HUES6 (cell line): ENCODE results near the gene SLC25A33.

Source experiments
- H3K27ac ChIP-seq: 2 replicates; pipeline ENCODE4 v1.7.0; 2013; ENCODE audit warnings: low read depth, mild to moderate bottlenecking, low read length, inconsistent platforms
- H3K27me3 ChIP-seq: 2 replicates; pipeline ENCODE4 v1.6.1; 2013; ENCODE audit warnings: low read length; ENCODE audit not compliant: control insufficient read depth, insufficient read depth
- H3K36me3 ChIP-seq: 2 replicates; pipeline ENCODE4 v1.6.1; 2013; ENCODE audit warnings: low read length; ENCODE audit not compliant: control insufficient read depth, insufficient read depth
- H3K4me1 ChIP-seq: 2 replicates; pipeline ENCODE4 v1.6.1; 2013; ENCODE audit warnings: low read length; ENCODE audit not compliant: control insufficient read depth, insufficient read depth
- H3K4me3 ChIP-seq: 2 replicates; pipeline ENCODE4 v1.5.1; 2013; ENCODE audit warnings: low read depth, low read length
- H3K9ac ChIP-seq: one replicate; pipeline ENCODE4 v1.6.1; 2013; ENCODE audit warnings: mild to moderate bottlenecking, low read length
- H3K9me3 ChIP-seq: 2 replicates; pipeline ENCODE4 v1.6.1; 2013; ENCODE audit warnings: low read depth, low read length; ENCODE audit not compliant: control insufficient read depth, insufficient read depth

SLC25A33 gene

DNA sequence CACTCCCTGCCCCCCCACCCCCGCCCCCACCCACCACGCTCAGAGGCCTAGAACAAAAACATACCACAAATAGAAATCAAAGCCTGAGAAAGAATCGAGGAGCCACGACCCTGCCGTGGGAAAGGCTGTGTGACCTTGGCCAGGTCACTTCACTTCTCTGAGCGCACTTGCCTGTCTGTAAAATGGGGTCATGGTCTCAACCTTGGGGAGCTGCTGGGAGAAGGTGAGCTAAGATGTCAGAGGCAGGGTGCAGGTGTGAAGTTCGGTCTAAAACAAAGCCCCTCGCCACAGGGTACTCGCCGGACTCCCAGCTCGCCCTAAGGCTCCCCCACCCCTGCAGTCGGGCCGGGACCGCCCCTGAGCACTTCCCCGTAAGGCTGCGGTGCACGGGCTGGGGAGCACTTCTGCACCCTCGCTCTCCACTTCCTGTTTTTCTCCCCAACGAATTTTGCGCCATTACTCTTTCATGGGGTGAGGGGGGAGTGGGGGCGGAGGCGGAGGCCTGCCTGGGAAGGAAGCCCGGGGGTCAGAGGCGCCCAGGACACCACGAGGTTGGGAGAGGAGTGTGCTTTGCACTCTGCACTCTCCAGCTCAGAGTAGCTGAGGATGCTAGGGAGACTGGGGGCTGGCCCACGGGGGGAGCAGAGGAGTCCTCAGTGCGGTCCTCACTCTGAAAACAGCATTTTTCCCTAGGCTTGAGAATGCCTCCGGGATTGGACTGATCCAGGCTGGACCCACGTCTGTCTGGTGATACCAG is 90.4 kb downstream of the SLC25A33 start:
- peaks cover 7% of the 10 kb centered on the region for H3K4me1 ChIP-seq

DNA sequence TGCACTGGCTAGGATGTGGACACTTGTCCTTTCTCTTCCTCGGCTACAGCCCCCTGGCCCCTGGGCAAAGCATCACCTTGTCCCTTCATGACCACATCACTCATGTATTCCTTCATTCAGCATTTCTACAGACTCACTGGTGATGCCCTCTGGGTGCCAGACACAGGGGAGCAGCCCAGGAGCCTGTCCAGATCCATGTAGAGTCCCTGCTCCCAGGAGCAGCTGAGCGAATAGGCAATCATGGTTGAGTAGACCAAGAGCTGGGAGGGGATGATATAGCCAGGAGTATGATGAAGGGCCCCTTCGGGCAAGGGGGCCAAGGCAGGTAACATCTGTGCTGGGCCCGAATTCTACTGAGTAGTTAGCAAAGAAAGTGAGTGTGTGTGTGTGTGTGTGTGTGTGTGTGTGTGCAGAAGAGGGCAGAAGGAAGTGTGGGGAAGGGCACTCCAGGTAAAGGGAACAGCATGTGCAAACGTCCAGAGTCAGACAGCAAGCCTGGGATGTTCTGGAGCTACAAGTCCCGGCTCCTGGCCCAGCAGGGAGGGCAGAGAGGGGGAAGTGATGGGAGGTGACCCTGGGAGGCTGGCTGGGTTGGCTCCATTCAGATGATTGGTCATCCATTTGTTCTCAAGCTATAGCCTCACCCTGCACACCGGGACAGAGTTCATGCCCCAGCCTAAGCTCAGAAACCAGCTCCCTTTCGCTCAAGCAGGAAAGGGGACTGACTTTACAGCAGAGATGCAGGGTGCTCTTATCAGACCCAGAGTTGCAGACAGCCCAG is 91.3 kb downstream of the SLC25A33 start:
- H3K36me3 ChIP-seq: no peaks in the 10 kb centered on the region
- H3K27me3 ChIP-seq: peaks cover 14% of the 10 kb centered on the region
- H3K27ac ChIP-seq: no peak overlapping the region
- no peak overlapping the region for H3K9ac ChIP-seq
- H3K4me1 ChIP-seq: peaks cover 7% of the 10 kb centered on the region
- peaks cover 3% of the 10 kb centered on the region; the same call in 1 of the 2 replicates for H3K9me3 ChIP-seq
- no peak overlapping the region for H3K4me3 ChIP-seq

More for the DNA sequence above, 90.4 kb downstream of the SLC25A33 start:
- Histone ChIP-seq H3K9me3 (no peaks in the 10 kb centered on the region), H3K9ac (no peak overlapping the region), H3K27ac (no peak overlapping the region), H3K4me3 (no peak overlapping the region), H3K27me3 (peaks cover 14% of the 10 kb centered on the region), H3K36me3 (no peaks in the 10 kb centered on the region)

DNA sequence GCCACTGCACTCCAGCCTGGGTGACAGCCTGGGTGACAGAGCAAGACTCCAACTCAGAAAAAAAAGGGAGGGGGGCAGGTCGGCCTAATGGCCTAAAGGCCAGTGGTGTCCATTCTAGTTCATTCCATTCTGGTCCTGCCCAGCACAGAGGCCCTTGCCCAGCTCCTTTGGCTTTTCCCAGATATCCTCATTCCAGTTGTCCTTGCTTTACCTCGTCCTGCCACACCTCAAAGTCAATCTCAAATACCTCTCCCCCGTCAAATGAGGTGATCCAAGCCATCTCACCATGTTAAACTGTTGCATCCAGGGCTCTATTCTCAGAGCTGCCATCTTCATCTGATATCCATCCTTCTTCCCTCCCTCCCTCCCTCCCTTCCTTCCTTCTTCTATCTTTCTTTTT is 92.3 kb downstream of the SLC25A33 start:
- Histone ChIP-seq H3K9me3 (peaks cover 3% of the 10 kb centered on the region; the same call in 1 of the 2 replicates), H3K4me3 (no peak overlapping the region), H3K27me3 (peaks cover 7% of the 10 kb centered on the region), H3K4me1 (peaks cover 7% of the 10 kb centered on the region), H3K36me3 (no peaks in the 10 kb centered on the region), H3K27ac (no peak overlapping the region), H3K9ac (no peak overlapping the region)

DNA sequence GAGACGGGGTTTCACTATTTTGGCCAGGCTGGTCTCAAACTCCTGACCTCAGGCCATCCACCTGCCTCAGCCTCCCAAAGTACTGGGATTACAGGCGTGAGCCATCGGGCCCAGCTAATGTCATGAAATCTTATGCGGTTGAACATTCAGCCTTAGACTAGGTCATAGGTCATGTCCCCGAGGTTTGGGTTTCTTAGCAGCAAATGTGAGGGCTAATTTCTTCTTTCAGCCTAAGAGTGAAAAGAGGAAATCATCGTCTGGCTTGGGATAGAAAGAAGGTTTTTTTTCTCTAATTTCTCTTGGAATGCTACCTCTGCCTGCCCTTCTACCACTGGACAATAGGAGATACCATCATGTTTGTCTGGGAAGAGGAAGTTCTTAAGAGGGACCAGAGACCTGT is 94.2 kb downstream of the SLC25A33 start:
- Histone ChIP-seq H3K9ac (no peak overlapping the region), H3K27me3 (no peaks in the 10 kb centered on the region), H3K4me1 (no peaks in the 10 kb centered on the region; the same call in 1 of the 2 replicates), H3K9me3 (peaks cover 8% of the 10 kb centered on the region; the same call in 1 of the 2 replicates), H3K36me3 (no peaks in the 10 kb centered on the region), H3K27ac (no peak overlapping the region), H3K4me3 (no peak overlapping the region)

DNA sequence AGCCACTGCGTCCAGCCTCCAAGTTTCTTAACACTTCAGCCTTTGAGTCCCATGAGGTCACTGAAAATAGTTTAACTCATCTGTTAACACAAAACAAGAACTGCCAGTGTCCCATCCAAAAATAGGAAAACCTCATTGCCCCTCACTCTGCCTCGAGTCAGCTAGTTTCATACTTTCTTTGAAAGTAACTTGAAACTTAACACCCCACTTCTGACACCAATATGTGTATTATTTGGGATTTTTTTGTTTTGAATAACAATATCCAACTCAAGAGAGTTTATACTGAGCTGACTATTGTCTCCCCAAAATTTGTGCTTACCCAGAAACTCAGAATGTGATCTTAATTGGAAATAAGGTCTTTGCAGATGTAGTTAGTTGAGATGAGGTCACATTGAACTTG is 95.3 kb downstream of the SLC25A33 start:
- Histone ChIP-seq H3K9ac (no peak overlapping the region), H3K27me3 (no peaks in the 10 kb centered on the region), H3K36me3 (no peaks in the 10 kb centered on the region), H3K9me3 (peaks cover 8% of the 10 kb centered on the region; the same call in 1 of the 2 replicates), H3K4me1 (no peaks in the 10 kb centered on the region; the same call in 1 of the 2 replicates), H3K27ac (no peak overlapping the region), H3K4me3 (no peak overlapping the region)
